ENCODE results near the gene DMKN. TPM values are rescaled to one million over a fixed set of nuclear protein-coding genes. Genes with fewer than 3 reads are reported as not detected.

Gene DMKN
- total RNA-seq, 2 experiments from 2014 or later = not detected

GRCh38 chr19:35495107-35496064 is 18.1 kb downstream of the DMKN start:
- Mint-ChIP-seq H3K4me3 (no peak overlapping the region), H3K4me1 (peaks cover 7% of the 10 kb centered on the region), H3K36me3 (ENCODE audit: low read depth) (no peaks in the 10 kb centered on the region), H3K27ac (no peak overlapping the region), H3K27me3 (peaks cover 9% of the 10 kb centered on the region), H3K9me3 (no peaks in the 10 kb centered on the region)
- ChIA-PET POLR2A (interaction anchor here (0.6 kb wide), 2 partner anchors 37 to 262 kb away, joined by 4 to 6 read pairs; no protein-coding TSS in a partner anchor), CTCF (interaction anchor here (0.6 to 1.7 kb wide), 24 partner anchors 9 to 354 kb away, joined by 3 to 11 read pairs (median 4); partner anchors contain the start of genes FFAR1, FFAR3 and FXYD5)
- DNase-seq = peak; percentile 64

GRCh38 chr19:35493971-35494370 is 19.5 kb downstream of the DMKN start:
- Mint-ChIP-seq H3K36me3 (ENCODE audit: low read depth) (no peaks in the 10 kb centered on the region), H3K9me3 (no peaks in the 10 kb centered on the region), H3K27me3 (peaks cover 13% of the 10 kb centered on the region), H3K4me3 (no peak overlapping the region), H3K27ac (no peak overlapping the region), H3K4me1 (peaks cover 7% of the 10 kb centered on the region)
- CTCF ChIA-PET = interaction anchor here (0.8 to 1.4 kb wide), 3 partner anchors 16 to 141 kb away, joined by 3 to 4 read pairs (median 3); no protein-coding TSS in a partner anchor
- POLR2A ChIA-PET = no interaction called here
- no peak for DNase-seq

DNA sequence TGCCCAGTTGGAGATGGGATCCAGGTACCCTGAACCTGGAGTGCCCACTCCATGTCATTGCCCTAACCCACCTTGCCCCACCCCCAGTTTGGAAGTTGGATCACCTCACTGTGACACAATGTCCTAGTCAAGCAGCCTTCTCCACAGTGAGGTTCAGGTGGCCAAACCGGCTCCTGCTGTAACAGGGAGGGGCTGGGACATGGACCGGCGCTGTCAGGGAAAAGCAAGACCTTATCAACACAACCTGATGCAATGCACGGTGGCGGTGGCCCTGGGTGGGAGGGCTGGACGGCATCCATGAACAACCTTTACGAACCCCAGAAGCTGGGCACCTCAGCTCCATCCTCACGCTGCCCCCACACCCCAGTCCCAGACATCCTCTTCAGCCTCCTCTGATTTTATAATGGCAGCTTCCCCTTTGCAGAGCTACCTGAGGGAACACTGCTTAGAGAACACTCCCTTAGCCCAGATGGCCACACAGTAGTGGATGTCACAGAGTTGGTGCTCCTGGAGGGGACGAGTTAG is 21.6 kb downstream of the DMKN start:
- ChIA-PET CTCF (interaction anchor here (0.7 to 1.9 kb wide), 4 partner anchors 12 to 138 kb away, joined by 5 to 8 read pairs (median 6); no protein-coding TSS in a partner anchor), POLR2A (no interaction called here)
- H3K4me1 Mint-ChIP-seq = peaks cover 7% of the 10 kb centered on the region
- peaks cover 20% of the 10 kb centered on the region for H3K27me3 Mint-ChIP-seq
- DNase-seq = no peak
- no peaks in the 10 kb centered on the region for H3K9me3 Mint-ChIP-seq
- no peak overlapping the region for H3K27ac Mint-ChIP-seq
- H3K36me3 Mint-ChIP-seq (ENCODE audit: low read depth) = no peaks in the 10 kb centered on the region
- H3K4me3 Mint-ChIP-seq = no peak overlapping the region

- ChIA-PET POLR2A (no interaction called here), CTCF (interaction anchor here (0.8 to 1.9 kb wide), 2 partner anchors 17 to 20 kb away, joined by 5 to 6 read pairs; no protein-coding TSS in a partner anchor)
- Mint-ChIP-seq H3K36me3 (ENCODE audit: low read depth) (no peaks in the 10 kb centered on the region), H3K4me3 (no peak within 1 kb of the TSS), H3K9me3 (no peaks in the 10 kb centered on the region), H3K27ac (no peak within 1 kb of the TSS), H3K4me1 (peaks cover 5% of the 10 kb centered on the region), H3K27me3 (peaks cover 23% of the 10 kb centered on the region)
- DNase-seq = no peak
Measured at GRCh38 chr19:35490364-35490763, 23.1 kb downstream of the DMKN start, which contains the start of gene KRTDAP. Gene KRTDAP (minus strand): TSS chr19:35490464. CDS start chr19:35490442, 22 bp downstream.

DNA sequence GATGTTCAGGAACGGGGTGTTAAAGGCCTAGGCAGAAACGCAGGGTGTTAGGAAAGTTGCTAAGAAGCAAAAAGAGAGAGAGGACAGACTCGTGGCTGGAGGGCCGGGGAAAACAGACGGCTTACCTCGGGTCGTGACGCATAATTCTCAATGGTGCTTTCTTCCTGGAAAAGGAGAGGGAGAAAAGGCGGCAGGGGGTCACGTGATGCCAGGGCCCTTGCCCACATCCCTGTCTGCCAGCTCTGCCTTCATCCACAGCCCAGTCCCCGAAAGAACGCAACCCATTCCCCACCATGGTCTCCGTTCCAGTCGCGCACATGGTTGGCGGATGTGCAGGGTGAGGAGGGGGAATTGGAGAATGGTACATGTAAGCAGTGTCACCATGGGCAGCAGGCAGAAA is 24.8 kb downstream of the DMKN start:
- Mint-ChIP-seq H3K4me1 (no peaks in the 10 kb centered on the region), H3K36me3 (ENCODE audit: low read depth) (no peaks in the 10 kb centered on the region), H3K27ac (no peak overlapping the region), H3K9me3 (no peaks in the 10 kb centered on the region), H3K4me3 (no peak overlapping the region), H3K27me3 (peaks cover 19% of the 10 kb centered on the region)
- ChIA-PET CTCF (interaction anchor here (1.3 kb wide), 1 partner anchor 19 kb away, joined by 3 read pairs; no protein-coding TSS in a partner anchor), POLR2A (no interaction called here)
- DNase-seq = no peak

- Mint-ChIP-seq H3K27ac (no peak overlapping the region), H3K9me3 (no peaks in the 10 kb centered on the region), H3K4me1 (no peaks in the 10 kb centered on the region), H3K4me3 (no peak overlapping the region), H3K27me3 (peaks cover 21% of the 10 kb centered on the region), H3K36me3 (ENCODE audit: low read depth) (no peaks in the 10 kb centered on the region)
- no peak for DNase-seq
- CTCF ChIA-PET = interaction anchor here (1.1 to 2.1 kb wide), 4 partner anchors 8 to 24 kb away, joined by 3 to 11 read pairs (median 5); no protein-coding TSS in a partner anchor
- POLR2A ChIA-PET = interaction anchor here (0.5 kb wide), 1 partner anchor 14 kb away, joined by 3 read pairs; no protein-coding TSS in a partner anchor
Measured at GRCh38 chr19:35487656-35488182, 25.7 kb downstream of the DMKN start.

- H3K4me1 Mint-ChIP-seq = no peaks in the 10 kb centered on the region
Measured at GRCh38 chr19:35486268-35486708, 27.2 kb downstream of the DMKN start.

DNA sequence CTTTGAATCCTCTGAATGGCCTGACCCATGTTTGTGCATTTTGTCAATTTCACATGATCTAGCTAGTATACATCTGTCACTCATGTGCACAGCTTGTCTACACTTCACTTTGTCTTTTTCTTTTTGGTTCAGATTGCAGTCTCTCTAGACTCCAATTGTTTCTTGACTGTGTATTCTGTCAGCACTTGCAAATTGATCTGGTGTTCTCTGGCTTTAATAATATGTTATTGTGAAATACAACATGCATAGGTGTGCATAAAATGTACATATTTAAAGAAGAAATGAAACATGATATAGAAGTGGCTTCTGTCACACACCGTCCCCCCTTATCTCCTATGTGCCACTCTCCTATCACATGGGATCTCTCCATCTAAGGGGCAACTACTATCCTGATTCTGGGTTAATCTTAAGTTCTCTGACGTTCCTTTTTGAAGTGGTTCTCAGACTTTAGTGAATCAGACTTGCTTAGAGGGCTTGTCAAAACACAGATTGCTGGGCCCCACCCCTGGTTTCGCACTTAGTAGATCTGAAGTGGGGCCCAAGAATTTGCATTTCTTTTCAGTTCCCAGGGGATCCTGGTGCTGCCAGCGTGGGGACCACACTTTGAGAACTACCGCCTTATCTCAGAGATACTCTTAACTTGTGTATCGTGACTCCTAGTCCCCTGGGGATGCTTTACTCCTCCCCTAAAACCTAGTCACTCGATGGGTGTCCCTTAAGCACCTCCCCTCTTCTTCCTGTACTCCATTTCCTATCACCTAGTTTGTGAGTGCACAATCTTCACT is 29.0 kb downstream of the DMKN start:
- no peak for DNase-seq
- Mint-ChIP-seq H3K36me3 (ENCODE audit: low read depth) (no peaks in the 10 kb centered on the region), H3K27me3 (peaks cover 14% of the 10 kb centered on the region), H3K4me3 (no peak overlapping the region), H3K27ac (no peak overlapping the region), H3K4me1 (no peaks in the 10 kb centered on the region), H3K9me3 (no peaks in the 10 kb centered on the region)
- ChIA-PET POLR2A (no interaction called here), CTCF (no interaction called here)

More at GRCh38 chr19:35486268-35486708, 27.2 kb downstream of the DMKN start:
- CTCF ChIA-PET = interaction anchor here (0.5 to 2.1 kb wide), 5 partner anchors 9 to 133 kb away, joined by 3 to 11 read pairs (median 3); no protein-coding TSS in a partner anchor
- Mint-ChIP-seq H3K9me3 (no peaks in the 10 kb centered on the region), H3K4me3 (no peak overlapping the region), H3K27ac (no peak overlapping the region), H3K36me3 (ENCODE audit: low read depth) (no peaks in the 10 kb centered on the region), H3K27me3 (peaks cover 19% of the 10 kb centered on the region)
- DNase-seq = no peak
- POLR2A ChIA-PET = interaction anchor here (0.6 kb wide), 1 partner anchor 164 kb away, joined by 3 read pairs; no protein-coding TSS in a partner anchor

- no peaks in the 10 kb centered on the region for H3K36me3 Mint-ChIP-seq (ENCODE audit: low read depth)
- no peaks in the 10 kb centered on the region for H3K9me3 Mint-ChIP-seq
- CTCF ChIA-PET = no interaction called here
- H3K27me3 Mint-ChIP-seq = peaks cover 12% of the 10 kb centered on the region
- no peak for DNase-seq
- POLR2A ChIA-PET = no interaction called here
- H3K4me3 Mint-ChIP-seq = no peak overlapping the region
- no peaks in the 10 kb centered on the region for H3K4me1 Mint-ChIP-seq
- no peak overlapping the region for H3K27ac Mint-ChIP-seq
Measured at GRCh38 chr19:35483089-35483488, 30.4 kb downstream of the DMKN start.

GRCh38 chr19:35478794-35479677 is 34.4 kb downstream of the DMKN start:
- no peak overlapping the region for H3K27ac Mint-ChIP-seq
- no peaks in the 10 kb centered on the region for H3K9me3 Mint-ChIP-seq
- peaks cover 4% of the 10 kb centered on the region for H3K27me3 Mint-ChIP-seq
- H3K4me3 Mint-ChIP-seq = no peak overlapping the region
- no peaks in the 10 kb centered on the region for H3K36me3 Mint-ChIP-seq (ENCODE audit: low read depth)
- no peak for DNase-seq
- ChIA-PET CTCF (interaction anchor here (1.0 to 1.8 kb wide), 3 partner anchors 16 to 101 kb away, joined by 3 read pairs; no protein-coding TSS in a partner anchor), POLR2A (no interaction called here)
- H3K4me1 Mint-ChIP-seq = no peaks in the 10 kb centered on the region

DNA sequence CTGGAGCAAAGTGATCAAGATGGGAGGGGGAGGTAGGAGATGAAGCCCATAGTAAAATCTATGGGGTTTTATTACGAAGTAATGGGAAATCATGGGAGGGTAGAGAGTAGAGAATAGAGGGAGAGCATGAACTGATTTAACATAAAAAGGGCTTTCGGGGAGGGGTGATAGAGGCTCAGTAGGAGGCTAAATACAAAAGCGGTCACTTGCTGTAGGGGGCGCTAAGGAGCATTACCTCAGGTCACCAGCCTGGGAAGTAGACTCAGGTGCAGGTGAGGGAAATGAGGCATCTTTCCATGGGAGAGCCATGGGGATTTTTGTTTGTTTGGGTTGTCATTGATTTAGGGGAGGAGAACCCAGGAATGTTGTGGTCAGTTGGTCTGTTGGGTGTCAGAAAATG is 37.3 kb downstream of the DMKN start:
- ChIA-PET POLR2A (no interaction called here), CTCF (no interaction called here)
- DNase-seq = no peak
- no peak overlapping the region for H3K4me3 Mint-ChIP-seq
- no peaks in the 10 kb centered on the region for H3K36me3 Mint-ChIP-seq (ENCODE audit: low read depth)
- peaks cover 2% of the 10 kb centered on the region for H3K27me3 Mint-ChIP-seq
- no peaks in the 10 kb centered on the region for H3K4me1 Mint-ChIP-seq
- no peaks in the 10 kb centered on the region for H3K9me3 Mint-ChIP-seq
- no peak overlapping the region for H3K27ac Mint-ChIP-seq

Measured in activated CD4-positive, alpha-beta T cell treated with anti-CD3 and anti-CD28 coated beads, Interleukin-2, amount 10 ng/mL, durations not matched to agents 7 days and 5 days (primary cell).